ENCODE results near the gene CSTA. TPM values are rescaled to one million over a fixed set of nuclear protein-coding genes. Genes with fewer than 3 reads are reported as not detected.
A peak's percentile ranks its signal among the peaks of the same experiment; 100 is the strongest.

Gene CSTA
- polyA plus RNA-seq, 3 donors: 211 to 582 (median 515) TPM

- H3K4me1 Mint-ChIP-seq: peaks cover 28% of the 10 kb centered on the region
- Histone ChIP-seq H2AFZ (ENCODE audit: insufficient read depth, low read depth, low read length, poor library complexity, severe bottlenecking) (peak overlapping the region; percentile 41), H3K9me3 (replicated peaks in 1 of 2; ENCODE audit: control insufficient read depth in 1 of 2, insufficient read depth in 1 of 2, low read length in 2 of 2) (no peaks in the 10 kb centered on the region), H3K4me3 (replicated peaks in 1 of 3; ENCODE audit: low read depth in 2 of 3, low read length in 3 of 3) (no peak overlapping the region), H3K9ac (ENCODE audit: insufficient read depth, low read length, poor library complexity, severe bottlenecking) (no peak overlapping the region), H4K20me1 (ENCODE audit: insufficient read depth, low read length) (no peaks in the 10 kb centered on the region), H3K4me1 (ENCODE audit: control insufficient read depth in 1 of 2, insufficient read depth in 2 of 2, low read length in 2 of 2) (peaks cover 12 to 29% of the 10 kb centered on the region in 2 donors), H3K27me3 (ENCODE audit: control insufficient read depth in 2 of 2, insufficient read depth in 2 of 2, low read length in 2 of 2) (no peaks in the 10 kb centered on the region), H3K4me2 (replicated peaks; ENCODE audit: extremely low read depth, low read length, poor library complexity, severe bottlenecking) (no peak overlapping the region), H3K27ac (ENCODE audit: low read depth in 1 of 2, low read length in 2 of 2) (no peak overlapping the region), H3K36me3 (replicated peaks in 1 of 2; ENCODE audit: control insufficient read depth in 1 of 2, insufficient read depth in 2 of 2, low read length in 2 of 2) (no peaks in the 10 kb centered on the region), H3K79me2 (ENCODE audit: insufficient read depth, low read length) (no peaks in the 10 kb centered on the region)
- no peak for TF ChIP-seq CTCF (IDR thresholded peaks at IDR 0.05)
- intact Hi-C loops (cut with micrococcal nuclease): loop anchor here in 1 of 2 donors (10.0 kb wide), 1 partner anchor 201 kb away; no protein-coding TSS in a partner anchor
- 41% methylated on average over 3 of the region's 3 CpGs for WGBS (ENCODE audit: insufficient coverage)
- no peaks in the 10 kb centered on the region for H3K9me3 Mint-ChIP-seq
- no peak overlapping the region for H3K27ac Mint-ChIP-seq
- H3K27me3 Mint-ChIP-seq (ENCODE audit: low read depth in 3 of 3): peaks cover 0 to 2% (median 0%) of the 10 kb centered on the region in 3 donors
- no peak for DNase-seq
- H3K4me3 Mint-ChIP-seq: no peak overlapping the region
- no peaks in the 10 kb centered on the region for H3K36me3 Mint-ChIP-seq
Observed at GRCh38 chr3:122305818-122306621, 19.0 kb upstream of the CSTA start.

GRCh38 chr3:122306622-122306953 lies 18.5 kb upstream of the CSTA start:
- intact Hi-C loops (cut with micrococcal nuclease): loop anchor here in 1 of 2 donors (10.0 kb wide), 1 partner anchor 202 kb away; no protein-coding TSS in a partner anchor
- WGBS (ENCODE audit: insufficient coverage): no CpG with 5 or more reads among the region's 2 CpGs
- DNase-seq: no peak
- no peaks in the 10 kb centered on the region for H3K27me3 ChIP-seq (ENCODE audit: control insufficient read depth in 2 of 2, insufficient read depth in 2 of 2, low read length in 2 of 2)
- no peaks in the 10 kb centered on the region for H4K20me1 ChIP-seq (ENCODE audit: insufficient read depth, low read length)
- H3K4me3 ChIP-seq (replicated peaks in 1 of 3; ENCODE audit: low read depth in 2 of 3, low read length in 3 of 3): no peak overlapping the region
- no peaks in the 10 kb centered on the region for H3K36me3 ChIP-seq (replicated peaks in 1 of 2; ENCODE audit: control insufficient read depth in 1 of 2, insufficient read depth in 2 of 2, low read length in 2 of 2)
- no peak overlapping the region for H3K27ac Mint-ChIP-seq
- H3K4me3 Mint-ChIP-seq: no peak overlapping the region
- no peaks in the 10 kb centered on the region for H3K9me3 ChIP-seq (replicated peaks in 1 of 2; ENCODE audit: control insufficient read depth in 1 of 2, insufficient read depth in 1 of 2, low read length in 2 of 2)
- no peak overlapping the region for H3K27ac ChIP-seq (ENCODE audit: low read depth in 1 of 2, low read length in 2 of 2)
- no peaks in the 10 kb centered on the region for H3K79me2 ChIP-seq (ENCODE audit: insufficient read depth, low read length)
- peaks cover 27% of the 10 kb centered on the region for H3K4me1 Mint-ChIP-seq
- no peaks in the 10 kb centered on the region for H3K36me3 Mint-ChIP-seq
- H3K4me1 ChIP-seq (ENCODE audit: control insufficient read depth in 1 of 2, insufficient read depth in 2 of 2, low read length in 2 of 2): peaks cover 12 to 26% of the 10 kb centered on the region in 2 donors
- H3K4me2 ChIP-seq (replicated peaks; ENCODE audit: extremely low read depth, low read length, poor library complexity, severe bottlenecking): no peak overlapping the region
- no peak for TF ChIP-seq CTCF (IDR thresholded peaks at IDR 0.05)
- H3K9me3 Mint-ChIP-seq: no peaks in the 10 kb centered on the region
- H2AFZ ChIP-seq (ENCODE audit: insufficient read depth, low read depth, low read length, poor library complexity, severe bottlenecking): peak overlapping the region; percentile 41
- no peak overlapping the region for H3K9ac ChIP-seq (ENCODE audit: insufficient read depth, low read length, poor library complexity, severe bottlenecking)
- peaks cover 0 to 2% (median 0%) of the 10 kb centered on the region in 3 donors for H3K27me3 Mint-ChIP-seq (ENCODE audit: low read depth in 3 of 3)

All from CD14-positive monocyte (primary cell).